SHP77 treated with DMSO at 0.1 percent for 48 hours (cell line): ENCODE data around the gene MYB.
A peak's percentile ranks its signal among the peaks of the same experiment; 100 is the strongest.

Experiments used
- DNase-seq: peaks from one replicate; lab custom pipeline; 2025; lab: John Stamatoyannopoulos, UW

The MYB gene

DNA sequence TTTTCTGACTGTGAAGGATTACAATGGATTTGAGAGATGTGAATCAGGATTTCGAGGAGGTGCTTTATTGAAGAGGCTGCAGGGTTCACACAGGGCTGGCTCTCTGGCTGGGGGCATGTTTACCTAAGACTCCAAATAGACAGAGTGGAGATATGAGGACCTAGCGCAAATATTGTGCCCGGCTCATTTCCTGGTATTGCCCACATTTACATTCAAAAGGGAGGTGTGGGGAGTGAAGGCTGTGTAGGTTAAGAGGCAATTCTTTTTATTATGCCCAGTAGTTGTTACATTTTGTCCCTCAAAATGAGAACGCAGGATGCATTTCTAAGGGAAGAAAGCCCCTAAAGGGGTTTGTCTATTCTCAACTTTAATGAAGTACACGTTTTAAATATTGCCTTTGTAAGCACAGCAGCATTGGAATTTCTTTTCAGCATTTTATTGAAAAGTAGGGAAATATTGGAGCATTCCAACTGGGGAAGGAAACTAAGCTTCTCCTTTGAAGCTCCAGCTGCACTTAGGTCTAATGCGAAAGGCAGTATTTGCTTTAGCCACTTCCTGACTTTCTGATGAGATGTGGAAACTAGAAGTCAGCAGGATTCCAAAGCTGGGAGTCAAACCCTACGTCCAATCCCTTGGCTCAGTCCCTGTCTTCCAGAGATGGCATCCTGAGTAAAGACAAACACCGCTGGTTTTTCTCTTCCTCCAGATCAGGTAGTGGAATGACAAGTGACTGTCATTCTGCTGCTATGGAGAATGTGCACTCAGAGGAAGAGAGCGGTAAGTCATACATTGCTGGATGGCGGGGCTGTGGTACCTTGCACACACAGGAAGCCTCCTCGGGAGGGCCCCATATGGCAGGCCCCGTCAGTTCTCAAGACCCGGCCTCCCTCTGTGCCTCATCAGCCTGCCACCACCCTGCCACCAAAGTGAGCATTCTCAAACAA, 70.7 kb downstream of the MYB start:
- peak; percentile 73 for DNase-seq

DNA sequence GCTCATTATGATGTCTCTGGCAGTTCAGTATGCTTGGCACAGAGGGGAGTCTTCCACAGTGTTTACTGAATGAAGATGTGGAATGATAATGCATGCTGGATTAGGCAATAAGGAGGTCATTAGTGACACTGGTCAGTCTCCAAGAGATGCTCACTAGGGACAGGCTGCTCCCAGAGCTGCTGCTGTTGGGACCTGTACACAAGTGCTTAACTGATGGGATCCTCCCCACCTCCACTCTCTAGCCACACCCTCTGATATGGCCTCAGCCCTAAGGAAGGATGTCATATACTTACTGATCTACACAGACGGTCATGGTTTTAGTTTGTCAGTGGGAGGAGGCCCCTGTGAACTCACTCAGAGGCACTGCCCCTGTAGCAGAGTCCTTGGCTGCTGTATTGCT, 73.4 kb downstream of the MYB start:
- DNase-seq, result no peak

DNA sequence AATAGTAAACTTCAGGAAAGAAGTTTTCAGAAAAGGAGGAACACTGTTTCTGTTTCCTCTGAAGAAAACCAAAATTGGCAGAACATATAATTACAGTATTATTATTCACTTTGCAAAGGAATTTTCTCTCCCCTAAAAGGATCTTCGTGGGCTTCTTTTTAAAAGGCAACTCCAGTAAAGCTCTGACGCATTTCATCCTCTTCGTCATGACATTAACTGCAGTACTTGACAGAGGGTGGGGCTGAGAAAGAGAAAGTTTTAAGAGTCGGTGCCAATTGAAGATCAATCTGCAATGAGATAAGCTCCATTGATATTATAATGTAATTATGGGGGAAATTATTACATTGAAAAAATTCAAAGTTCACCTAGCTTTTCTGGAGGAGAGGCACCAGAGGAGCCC, 75.8 kb downstream of the MYB start:
- no peak for DNase-seq

DNA sequence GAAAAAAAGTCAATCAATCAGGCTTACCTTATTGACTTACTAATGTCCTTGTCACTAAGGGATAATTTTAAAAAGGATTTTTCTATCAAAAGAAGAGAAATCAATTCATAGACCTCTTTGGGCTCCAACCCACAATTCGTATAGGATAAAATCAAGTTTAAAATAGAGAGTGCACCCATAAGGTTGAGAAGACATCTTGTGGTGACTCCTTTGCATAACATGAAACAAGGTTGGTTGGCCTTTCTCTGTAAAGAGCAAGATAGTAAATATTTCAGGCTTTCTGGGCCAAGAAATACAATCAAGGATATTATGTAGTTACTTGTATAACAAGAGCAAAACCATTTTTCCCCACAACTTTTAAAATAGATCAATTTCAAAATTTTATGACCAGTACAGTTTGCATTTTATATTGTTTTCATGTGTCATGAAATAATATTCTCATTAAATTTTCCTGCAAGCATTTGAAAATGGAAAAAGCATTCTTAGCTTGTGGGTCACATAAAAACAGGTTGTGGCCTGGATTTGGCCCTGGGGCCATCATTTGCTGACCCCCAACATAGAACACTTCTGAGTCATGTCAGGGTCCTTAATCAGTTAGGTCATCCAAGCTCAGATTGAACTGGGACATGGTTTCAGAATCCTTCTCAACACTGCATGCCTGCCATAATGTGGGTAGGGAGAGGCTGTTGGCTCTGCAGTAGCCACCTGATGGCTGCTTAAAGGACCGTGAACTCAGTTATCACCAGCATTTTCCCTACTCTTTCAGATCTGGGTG, 76.7 kb downstream of the MYB start:
- no peak for DNase-seq

DNA sequence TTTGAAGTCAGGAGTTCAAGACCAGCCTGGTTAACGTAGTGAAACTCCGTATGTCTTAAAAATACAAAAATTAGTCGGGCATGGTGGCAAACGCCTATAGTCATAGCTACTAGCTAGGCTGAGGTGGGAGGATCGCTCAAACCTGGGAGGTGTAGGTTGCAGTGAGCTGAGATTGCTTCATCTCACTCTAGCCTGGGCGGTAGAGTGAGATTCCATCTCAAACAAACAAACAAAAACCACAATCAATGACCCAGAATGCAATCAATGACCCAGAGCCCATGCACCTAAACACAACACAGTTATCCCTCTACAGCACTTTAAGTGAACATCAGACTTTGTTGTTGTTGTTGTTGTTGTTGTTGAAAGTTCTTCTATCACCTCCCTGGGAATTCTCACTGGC, 77.9 kb downstream of the MYB start:
- DNase-seq, result no peak

DNA sequence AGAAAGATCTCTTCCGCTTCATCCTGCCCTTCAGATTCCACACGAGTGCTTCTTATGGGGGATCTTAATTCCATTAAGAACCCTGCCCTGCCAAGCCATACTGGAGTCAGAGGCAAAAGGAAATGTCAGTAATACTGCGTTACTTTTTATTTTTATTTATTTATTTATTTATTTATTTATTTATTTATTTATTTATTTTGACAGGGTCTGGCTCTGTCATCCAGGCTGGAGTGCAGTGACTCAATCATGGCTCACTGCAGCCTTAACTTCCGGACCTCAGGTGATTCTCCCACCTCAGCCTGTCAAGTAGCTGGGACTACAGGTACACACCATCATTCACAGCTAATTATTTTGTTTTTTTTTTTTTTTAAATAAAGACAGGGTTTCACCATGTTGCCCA, 79.5 kb downstream of the MYB start:
- no peak for DNase-seq

DNA sequence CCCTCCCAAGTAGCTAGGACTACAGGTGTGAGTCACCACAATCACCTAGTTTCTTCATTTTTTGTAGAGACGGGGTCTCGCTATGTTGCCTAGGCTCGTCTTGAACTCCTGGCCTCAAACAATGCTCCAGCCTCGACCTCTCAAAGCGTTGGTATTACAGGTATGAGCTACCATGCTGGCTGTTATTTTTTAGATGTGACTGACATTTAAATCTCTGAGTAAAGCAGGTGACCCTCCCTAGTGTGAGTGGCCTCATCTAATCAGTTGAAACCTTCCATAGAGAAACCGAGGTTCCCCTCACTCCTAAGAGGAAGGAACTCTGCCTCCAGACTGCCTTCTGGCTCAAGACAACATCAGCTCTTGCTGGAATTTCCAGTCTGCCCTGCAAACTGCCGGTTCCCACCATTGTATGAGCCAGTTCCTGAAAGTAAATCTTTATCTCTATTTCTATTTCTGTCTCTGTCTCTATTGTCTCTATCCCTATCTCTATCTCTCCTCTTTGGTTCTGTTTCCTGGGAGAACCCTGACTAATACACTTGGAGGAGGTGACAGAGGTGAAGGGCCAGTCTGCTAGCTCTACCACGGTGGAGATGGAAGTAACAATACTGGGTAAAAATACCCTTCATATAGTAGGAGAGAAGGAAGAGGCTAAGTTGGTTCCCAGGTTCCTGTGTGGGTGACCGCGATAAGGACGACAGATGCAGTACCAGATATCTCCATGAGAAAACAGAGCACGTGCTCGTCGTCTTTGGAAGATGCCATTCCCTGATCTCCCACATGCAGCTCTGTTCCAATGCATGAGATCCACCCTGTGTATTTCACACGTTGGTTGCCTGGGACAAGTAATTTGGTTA, 81.0 kb downstream of the MYB start:
- DNase-seq, result no peak

DNA sequence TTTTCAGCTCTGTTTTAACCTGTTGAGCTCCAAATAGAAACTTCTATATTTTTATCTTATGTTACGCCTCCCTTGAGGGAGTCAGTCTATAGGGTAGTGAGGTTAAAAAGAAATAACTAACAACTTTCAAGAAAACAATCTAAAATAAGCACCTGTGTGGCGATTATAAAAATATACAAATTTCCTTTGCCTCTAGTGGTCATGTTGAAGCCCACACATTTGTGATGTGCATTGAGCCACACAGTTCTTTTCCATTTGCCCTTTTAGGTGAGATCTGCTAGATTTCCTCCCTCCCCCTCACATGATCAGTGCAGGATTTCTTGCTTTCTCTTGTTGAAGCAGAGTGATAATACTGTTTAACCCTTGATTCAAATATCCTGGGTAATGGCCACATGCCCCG, 84.2 kb downstream of the MYB start:
- no peak for DNase-seq

DNA sequence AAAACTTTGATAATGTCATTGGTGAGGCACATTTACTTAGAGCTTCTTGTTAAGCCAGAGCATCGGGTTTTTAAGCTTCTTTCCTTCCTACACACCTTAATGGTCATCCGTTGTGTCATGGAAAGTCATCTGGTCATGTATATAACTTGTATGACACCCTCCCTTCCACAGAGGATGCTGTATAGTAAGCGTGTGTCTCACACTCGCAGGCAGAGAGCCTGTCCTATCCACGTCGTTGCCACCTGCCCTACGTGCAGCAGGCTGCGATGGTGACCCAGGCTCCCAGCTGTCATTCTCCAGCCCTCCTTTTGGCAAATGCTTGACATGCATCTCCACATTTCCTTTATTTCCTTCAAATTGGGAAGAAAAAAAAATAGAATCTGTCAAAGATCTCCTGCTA, 85.6 kb downstream of the MYB start:
- DNase-seq, result peak; percentile 36

DNA sequence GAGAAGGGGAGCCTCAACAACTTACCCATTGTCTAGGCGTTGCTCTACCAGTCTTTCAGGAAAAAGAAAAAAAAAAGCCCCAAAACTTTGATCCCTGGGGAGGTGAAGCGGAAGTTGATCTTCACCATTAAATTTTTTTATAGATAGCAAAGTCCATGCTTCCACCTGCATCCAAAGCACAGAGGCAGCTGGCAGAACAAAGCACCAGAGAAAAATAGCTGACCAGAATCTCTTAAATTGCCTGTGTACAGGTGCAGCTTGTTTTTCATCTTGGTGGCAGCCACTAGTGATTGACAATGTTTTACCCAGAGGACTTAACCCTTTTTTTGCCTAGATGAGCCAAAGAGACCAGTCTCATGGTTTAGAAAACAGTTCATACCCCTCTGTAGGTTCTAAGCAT, 86.0 kb downstream of the MYB start:
- peak; percentile 66 for DNase-seq

DNA sequence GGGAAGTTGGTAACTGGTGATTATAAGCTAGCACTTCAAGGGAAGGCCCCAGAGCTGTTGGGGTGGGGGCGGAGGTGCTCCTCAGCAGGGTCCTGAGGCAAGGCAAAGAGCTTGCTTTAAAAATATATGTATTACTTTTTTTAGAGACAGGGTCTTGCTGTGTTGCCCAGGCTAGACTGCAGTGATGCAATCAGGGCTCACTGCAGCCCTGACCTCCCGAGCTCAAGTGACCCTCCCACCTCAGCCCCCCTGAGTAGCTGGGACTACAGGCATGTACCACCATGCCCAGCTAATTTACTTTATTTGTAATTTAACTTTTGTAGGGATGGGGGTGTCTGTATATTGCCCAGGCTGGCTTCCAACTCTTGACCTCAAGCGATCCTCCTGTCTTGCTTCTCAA, 87.2 kb downstream of the MYB start:
- no peak for DNase-seq

DNA sequence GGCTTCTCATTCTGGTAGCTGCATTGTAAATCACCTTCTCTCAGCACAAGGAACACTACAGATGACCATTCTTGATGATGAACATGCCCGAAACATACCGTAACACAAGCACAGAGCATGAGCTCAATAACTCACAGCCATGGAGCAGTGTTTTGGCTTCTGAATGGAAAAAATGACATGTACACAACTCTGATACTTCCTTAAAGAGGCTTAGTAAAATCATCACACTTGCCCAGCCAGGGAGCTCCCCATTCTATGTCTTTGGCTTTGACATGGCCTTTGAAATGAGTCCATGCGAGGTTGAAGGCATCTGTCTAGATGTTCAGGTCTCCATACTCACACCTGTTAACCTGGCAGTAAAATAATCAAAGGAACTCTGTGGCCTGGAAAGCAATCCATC, 87.6 kb downstream of the MYB start:
- no peak for DNase-seq
